ENCODE results near the gene GJB5. TPM values are rescaled to one million over a fixed set of nuclear protein-coding genes. Genes with fewer than 3 reads are reported as not detected.

Gene GJB5
- polyA plus RNA-seq, 6 donors from 2014 or later, result not detected

DNA sequence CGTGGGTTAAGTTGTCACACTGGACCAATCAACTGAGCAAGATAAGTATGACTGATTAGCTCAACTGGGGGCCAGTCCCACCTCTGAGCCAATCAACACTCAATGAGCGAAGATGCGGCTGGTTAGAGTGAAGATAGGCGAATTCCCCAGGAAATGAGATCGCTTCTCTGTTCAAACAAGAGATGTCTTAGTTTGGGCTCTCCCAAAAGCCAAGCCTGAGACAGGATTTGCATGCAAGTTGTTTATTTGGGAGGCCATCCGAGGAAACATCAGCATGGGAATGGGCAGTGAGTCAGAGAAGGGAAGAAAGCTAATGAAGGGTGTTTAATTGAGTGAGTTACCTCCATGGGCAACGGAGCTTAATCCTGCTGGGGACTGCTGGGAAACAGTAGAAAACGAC lies 4.9 kb upstream of the GJB5 start:
- ATAC-seq (ENCODE audit: low read depth in 2 of 2), result no peak
- Mint-ChIP-seq H3K9me3 (peaks cover 0 to 1% (median 0%) of the 10 kb centered on the region in 7 donors), H3K27ac (no peak overlapping the region), H3K27me3 (peaks cover 9 to 31% (median 27%) of the 10 kb centered on the region in 3 donors), H3K36me3 (no peaks in the 10 kb centered on the region), H3K4me1 (no peaks in the 10 kb centered on the region), H3K4me3 (no peak overlapping the region)
- DNase-seq, result no peak

DNA sequence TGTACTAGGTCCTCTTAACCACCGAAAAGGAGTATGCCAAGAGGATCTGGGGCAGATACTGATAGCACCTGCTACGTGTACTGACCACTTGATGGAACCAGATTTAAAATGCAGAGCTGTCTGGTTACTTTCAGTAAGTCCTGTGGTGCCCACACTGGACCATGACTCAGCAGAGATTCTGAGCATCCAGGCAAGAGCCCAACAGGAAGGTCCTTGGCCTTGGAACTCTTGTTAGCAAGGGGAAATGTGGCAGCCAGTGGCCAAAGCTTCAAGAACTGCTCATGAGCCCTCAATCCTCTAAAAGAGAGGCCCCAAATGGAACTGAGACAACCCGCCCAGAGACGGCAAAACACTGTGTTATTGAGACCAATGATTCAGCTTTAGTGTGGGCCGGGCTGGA lies 4.2 kb upstream of the GJB5 start:
- DNase-seq (no peak), ATAC-seq (ENCODE audit: low read depth in 2 of 2) (no peak)
- Mint-ChIP-seq H3K36me3 (no peaks in the 10 kb centered on the region), H3K27ac (no peak overlapping the region), H3K9me3 (peaks cover 0 to 1% (median 0%) of the 10 kb centered on the region in 7 donors), H3K27me3 (peaks cover 9 to 27% (median 25%) of the 10 kb centered on the region in 3 donors), H3K4me3 (no peak overlapping the region), H3K4me1 (no peaks in the 10 kb centered on the region)

DNA sequence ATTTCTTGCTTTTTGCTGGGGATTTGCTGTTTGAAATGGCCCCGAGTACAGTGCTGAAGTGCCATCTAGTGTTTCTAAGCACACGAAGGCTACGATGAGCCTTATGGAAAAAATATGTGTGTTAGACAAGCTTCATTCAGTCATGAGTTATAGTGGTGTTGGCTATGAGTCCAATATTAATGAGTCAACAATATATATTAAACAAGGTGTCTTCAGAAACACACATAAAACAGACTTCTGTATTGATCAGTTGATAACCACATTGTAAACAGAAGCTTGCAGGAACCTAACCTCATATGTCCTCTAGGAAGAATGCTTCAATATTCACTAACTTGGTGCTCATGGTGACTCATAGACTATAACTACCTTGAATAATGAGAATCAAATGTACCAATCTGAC lies 1.7 kb upstream of the GJB5 start:
- no peak for DNase-seq
- no peaks in the 10 kb centered on the region for H3K36me3 Mint-ChIP-seq
- ATAC-seq (ENCODE audit: low read depth in 2 of 2), result no peak
- H3K9me3 Mint-ChIP-seq, result peaks cover 0 to 3% (median 0%) of the 10 kb centered on the region in 7 donors
- H3K27ac Mint-ChIP-seq, result no peak overlapping the region
- no peak overlapping the region for H3K4me3 Mint-ChIP-seq
- peaks cover 13 to 19% (median 19%) of the 10 kb centered on the region in 3 donors for H3K27me3 Mint-ChIP-seq
- H3K4me1 Mint-ChIP-seq, result no peaks in the 10 kb centered on the region

DNA sequence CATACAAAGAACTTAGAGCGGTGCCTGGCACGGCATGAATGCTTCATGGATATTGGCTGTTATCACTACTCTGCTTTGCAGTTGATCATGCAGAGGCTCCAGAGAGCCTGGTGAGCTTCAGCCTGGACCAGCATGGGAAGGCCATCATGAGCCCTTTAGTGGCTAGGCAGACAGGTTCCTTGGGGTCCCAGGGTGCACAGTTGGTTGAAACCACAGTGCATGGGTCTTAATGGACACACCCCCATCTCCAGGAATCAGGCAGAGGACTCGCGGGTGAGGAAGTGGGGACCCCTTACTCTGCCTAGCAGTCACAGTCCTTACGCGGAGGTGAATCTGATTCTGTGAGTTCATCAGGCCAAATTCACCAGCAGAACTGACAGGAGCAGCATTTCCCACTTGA lies 1.1 kb downstream of the GJB5 start:
- Mint-ChIP-seq H3K4me3 (peak overlapping the region in 1 of 8 donors; percentile 77), H3K36me3 (no peaks in the 10 kb centered on the region), H3K4me1 (no peaks in the 10 kb centered on the region), H3K9me3 (peaks cover 0 to 3% (median 0%) of the 10 kb centered on the region in 7 donors), H3K27me3 (peaks cover 9 to 23% (median 18%) of the 10 kb centered on the region in 3 donors), H3K27ac (no peak overlapping the region)
- no peak for DNase-seq
- ATAC-seq (ENCODE audit: low read depth in 2 of 2), result no peak

DNA sequence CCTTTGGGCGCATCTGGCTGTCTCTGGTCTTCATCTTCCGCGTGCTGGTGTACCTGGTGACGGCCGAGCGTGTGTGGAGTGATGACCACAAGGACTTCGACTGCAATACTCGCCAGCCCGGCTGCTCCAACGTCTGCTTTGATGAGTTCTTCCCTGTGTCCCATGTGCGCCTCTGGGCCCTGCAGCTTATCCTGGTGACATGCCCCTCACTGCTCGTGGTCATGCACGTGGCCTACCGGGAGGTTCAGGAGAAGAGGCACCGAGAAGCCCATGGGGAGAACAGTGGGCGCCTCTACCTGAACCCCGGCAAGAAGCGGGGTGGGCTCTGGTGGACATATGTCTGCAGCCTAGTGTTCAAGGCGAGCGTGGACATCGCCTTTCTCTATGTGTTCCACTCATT lies 2.5 kb downstream of the GJB5 start:
- Mint-ChIP-seq H3K9me3 (peaks cover 0 to 3% (median 0%) of the 10 kb centered on the region in 7 donors), H3K4me3 (no peak overlapping the region), H3K36me3 (no peaks in the 10 kb centered on the region), H3K27ac (no peak overlapping the region), H3K4me1 (no peaks in the 10 kb centered on the region), H3K27me3 (peaks cover 9 to 26% (median 25%) of the 10 kb centered on the region in 3 donors)
- no peak for DNase-seq
- ATAC-seq (ENCODE audit: low read depth in 2 of 2), result no peak

DNA sequence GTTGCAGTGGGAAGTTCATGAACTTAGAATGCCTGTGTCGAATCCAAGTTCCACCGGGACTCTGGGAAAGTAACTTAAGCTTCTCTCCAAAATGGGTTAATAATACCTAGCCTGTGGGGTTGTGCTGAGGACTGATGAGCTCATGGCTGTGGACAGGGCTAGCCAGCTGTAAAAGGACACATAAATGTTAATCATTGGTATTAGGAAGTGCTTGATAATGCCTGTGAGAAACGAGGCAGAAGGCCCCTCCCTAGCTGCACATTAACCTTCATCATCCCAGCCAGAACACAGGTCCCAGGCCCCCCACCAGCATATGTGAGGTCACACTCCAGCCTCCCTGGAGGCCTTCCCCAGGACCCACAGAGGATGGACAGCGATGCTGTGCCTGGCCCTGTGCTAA lies 3.9 kb downstream of the GJB5 start:
- peaks cover 12 to 32% (median 30%) of the 10 kb centered on the region in 3 donors for H3K27me3 Mint-ChIP-seq

DNA sequence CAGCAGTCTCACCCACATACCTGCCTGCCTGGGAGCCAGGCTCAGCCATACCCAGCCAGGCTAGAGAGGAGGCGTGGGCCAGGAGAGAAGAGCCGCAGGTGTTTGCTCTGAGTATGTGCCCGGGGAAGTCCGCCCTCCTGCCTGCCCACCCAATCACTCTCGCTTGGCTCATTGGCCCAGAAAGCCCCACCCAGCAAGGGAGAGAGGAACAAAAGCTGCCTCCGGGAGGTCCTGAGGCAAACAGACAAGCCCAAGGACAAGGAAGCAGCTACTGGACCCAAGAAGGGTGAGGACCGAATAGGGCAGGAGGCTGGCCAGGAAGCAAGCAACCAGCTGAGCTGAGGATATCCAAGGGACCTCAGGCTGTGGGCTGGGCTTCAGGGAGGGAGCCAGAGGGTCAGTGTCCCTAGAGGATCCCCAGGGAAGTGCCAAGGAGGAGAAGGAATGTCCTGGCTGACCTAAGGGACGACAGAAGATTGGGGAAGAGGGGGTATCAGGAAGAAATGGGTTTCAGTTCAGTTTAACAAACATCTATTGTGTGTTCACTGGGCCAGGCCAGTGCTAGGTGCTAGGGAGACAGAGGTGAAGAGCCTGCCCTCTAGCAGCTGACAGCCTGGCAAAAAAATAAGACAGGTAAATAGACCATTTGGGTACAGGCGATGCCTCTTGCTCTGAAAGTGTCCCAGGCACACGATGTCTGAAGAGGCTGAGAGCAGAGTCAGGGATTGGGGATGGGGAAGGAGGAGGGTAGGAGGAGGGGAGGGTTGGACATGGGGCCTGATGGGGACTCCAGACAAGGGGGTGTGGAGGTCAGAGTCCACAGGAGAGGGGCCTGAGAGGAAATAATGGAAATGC lies 4.9 kb downstream of the GJB5 start, which contains the start of gene GJB4:
TSS of gene GJB4 (plus strand) at position 238 of the 855 bp plus-strand sequence. CDS start 1,515 bp downstream, outside the sequence.
- H3K27me3 Mint-ChIP-seq, result peaks cover 12 to 30% (median 26%) of the 10 kb centered on the region in 3 donors
- no peaks in the 10 kb centered on the region for H3K36me3 Mint-ChIP-seq
- H3K4me1 Mint-ChIP-seq, result no peaks in the 10 kb centered on the region
- H3K9me3 Mint-ChIP-seq, result peaks cover 0 to 3% (median 0%) of the 10 kb centered on the region in 7 donors
- no peak for ATAC-seq (ENCODE audit: low read depth in 2 of 2)
- peak within 1 kb of the TSS in 1 of 6 donors; percentile 7 for H3K27ac Mint-ChIP-seq
- H3K4me3 Mint-ChIP-seq, result no peak within 1 kb of the TSS
- no peak for DNase-seq

More for the DNA sequence above, 3.9 kb downstream of the GJB5 start:
- DNase-seq (no peak), ATAC-seq (ENCODE audit: low read depth in 2 of 2) (no peak)
- Mint-ChIP-seq H3K36me3 (no peaks in the 10 kb centered on the region), H3K4me3 (no peak overlapping the region), H3K9me3 (peaks cover 0 to 3% (median 0%) of the 10 kb centered on the region in 7 donors), H3K27ac (no peak overlapping the region), H3K4me1 (no peaks in the 10 kb centered on the region)

DNA sequence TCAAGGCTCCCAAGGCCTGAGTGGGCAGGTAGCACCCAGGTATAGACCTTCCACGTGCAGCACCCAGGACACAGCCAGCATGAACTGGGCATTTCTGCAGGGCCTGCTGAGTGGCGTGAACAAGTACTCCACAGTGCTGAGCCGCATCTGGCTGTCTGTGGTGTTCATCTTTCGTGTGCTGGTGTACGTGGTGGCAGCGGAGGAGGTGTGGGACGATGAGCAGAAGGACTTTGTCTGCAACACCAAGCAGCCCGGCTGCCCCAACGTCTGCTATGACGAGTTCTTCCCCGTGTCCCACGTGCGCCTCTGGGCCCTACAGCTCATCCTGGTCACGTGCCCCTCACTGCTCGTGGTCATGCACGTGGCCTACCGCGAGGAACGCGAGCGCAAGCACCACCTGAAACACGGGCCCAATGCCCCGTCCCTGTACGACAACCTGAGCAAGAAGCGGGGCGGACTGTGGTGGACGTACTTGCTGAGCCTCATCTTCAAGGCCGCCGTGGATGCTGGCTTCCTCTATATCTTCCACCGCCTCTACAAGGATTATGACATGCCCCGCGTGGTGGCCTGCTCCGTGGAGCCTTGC lies 6.4 kb downstream of the GJB5 start:
- H3K27me3 Mint-ChIP-seq, result peaks cover 12 to 30% (median 26%) of the 10 kb centered on the region in 3 donors
- H3K36me3 Mint-ChIP-seq, result no peaks in the 10 kb centered on the region
- no peak overlapping the region for H3K4me3 Mint-ChIP-seq
- H3K9me3 Mint-ChIP-seq, result peaks cover 0 to 3% (median 0%) of the 10 kb centered on the region in 7 donors
- no peak overlapping the region for H3K27ac Mint-ChIP-seq
- no peak for ATAC-seq (ENCODE audit: low read depth in 2 of 2)
- H3K4me1 Mint-ChIP-seq, result no peaks in the 10 kb centered on the region
- no peak for DNase-seq

DNA sequence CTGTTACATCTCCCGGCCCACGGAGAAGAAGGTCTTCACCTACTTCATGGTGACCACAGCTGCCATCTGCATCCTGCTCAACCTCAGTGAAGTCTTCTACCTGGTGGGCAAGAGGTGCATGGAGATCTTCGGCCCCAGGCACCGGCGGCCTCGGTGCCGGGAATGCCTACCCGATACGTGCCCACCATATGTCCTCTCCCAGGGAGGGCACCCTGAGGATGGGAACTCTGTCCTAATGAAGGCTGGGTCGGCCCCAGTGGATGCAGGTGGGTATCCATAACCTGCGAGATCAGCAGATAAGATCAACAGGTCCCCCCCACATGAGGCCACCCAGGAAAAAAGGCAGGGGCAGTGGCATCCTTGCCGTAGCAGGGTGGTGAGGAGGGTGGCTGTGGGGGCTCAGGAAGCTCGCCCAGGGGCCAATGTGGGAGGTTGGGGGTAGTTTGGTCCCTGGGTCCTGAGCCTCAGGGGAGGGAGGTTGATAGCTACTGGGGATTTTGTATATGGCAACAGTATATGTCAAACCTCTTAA lies 7.0 kb downstream of the GJB5 start:
- no peaks in the 10 kb centered on the region for H3K4me1 Mint-ChIP-seq
- peaks cover 12 to 30% (median 26%) of the 10 kb centered on the region in 3 donors for H3K27me3 Mint-ChIP-seq
- ATAC-seq (ENCODE audit: low read depth in 2 of 2) (no peak), DNase-seq (no peak)
- H3K9me3 Mint-ChIP-seq, result peaks cover 0 to 3% (median 0%) of the 10 kb centered on the region in 7 donors
- no peaks in the 10 kb centered on the region for H3K36me3 Mint-ChIP-seq
- no peak overlapping the region for H3K27ac Mint-ChIP-seq
- no peak overlapping the region for H3K4me3 Mint-ChIP-seq

DNA sequence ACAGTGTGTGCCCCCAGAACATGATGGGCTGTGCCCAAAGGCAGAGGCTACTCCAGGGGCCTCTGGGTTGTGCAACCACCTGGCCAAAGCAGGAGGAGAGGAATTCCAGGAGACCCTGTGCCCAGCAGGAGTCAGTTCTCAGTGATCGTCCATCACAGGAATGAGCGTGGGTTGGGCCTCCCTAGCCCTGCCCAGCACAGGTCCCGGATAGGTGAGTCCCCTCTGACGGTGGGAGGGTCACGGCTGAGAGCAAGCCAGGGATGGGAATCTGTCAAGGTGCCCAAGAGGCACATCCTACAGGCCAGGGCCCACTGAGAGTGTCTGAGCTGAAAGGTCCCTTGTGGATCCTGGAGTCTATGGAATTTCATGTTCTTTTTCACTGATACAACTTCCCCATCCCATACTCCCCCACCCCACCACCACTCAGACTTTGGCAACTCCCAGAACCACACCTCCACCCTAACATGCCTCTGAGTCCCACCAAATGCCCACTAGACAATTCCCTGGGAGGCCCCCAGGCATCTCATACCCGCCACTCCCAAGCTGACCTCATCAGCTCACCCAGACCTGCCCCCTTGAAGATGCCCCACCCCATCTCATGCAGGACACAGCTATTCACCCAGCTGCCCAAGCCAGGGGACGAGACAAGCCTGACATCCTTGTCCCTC lies 7.8 kb downstream of the GJB5 start:
- Mint-ChIP-seq H3K9me3 (peaks cover 0 to 3% (median 0%) of the 10 kb centered on the region in 7 donors), H3K4me1 (no peaks in the 10 kb centered on the region), H3K36me3 (no peaks in the 10 kb centered on the region), H3K27me3 (peaks cover 12 to 29% (median 26%) of the 10 kb centered on the region in 3 donors), H3K4me3 (no peak overlapping the region), H3K27ac (no peak overlapping the region)
- ATAC-seq (ENCODE audit: low read depth in 2 of 2) (no peak), DNase-seq (no peak)

DNA sequence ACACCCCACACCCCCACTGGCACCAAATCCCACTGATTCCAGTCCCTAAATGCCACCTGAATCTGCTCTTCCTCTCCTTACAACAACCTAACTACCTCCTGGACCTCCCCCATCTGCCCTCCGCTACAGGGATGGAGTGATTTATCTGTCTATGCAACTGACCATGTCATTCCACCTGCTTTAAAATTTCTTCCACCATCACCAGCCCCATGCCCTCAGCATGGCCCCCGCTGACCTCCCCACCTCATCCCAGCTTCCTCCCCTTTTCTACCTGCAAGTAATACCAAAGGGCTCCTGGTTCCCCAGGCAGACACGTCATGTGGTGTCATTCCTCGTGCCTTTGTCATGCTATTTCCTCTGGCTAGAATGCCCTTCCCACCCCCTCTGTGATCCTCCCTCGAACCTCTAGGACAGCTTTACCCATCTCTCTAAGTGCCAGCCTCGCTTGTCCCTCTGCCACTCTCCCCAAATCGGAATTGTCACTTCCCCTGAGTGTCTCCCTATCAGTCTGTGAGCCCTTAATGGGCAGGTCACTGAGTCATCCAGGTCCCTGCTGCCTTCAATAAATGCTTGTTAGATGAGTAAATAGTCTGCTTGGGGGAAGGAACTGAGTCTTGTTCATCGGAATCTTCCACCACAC lies 8.4 kb downstream of the GJB5 start:
- no peaks in the 10 kb centered on the region for H3K36me3 Mint-ChIP-seq
- peaks cover 8 to 26% (median 23%) of the 10 kb centered on the region in 3 donors for H3K27me3 Mint-ChIP-seq
- DNase-seq, result no peak
- no peak overlapping the region for H3K4me3 Mint-ChIP-seq
- ATAC-seq (ENCODE audit: low read depth in 2 of 2), result no peak
- H3K4me1 Mint-ChIP-seq, result no peaks in the 10 kb centered on the region
- H3K9me3 Mint-ChIP-seq, result no peaks in the 10 kb centered on the region
- no peak overlapping the region for H3K27ac Mint-ChIP-seq

DNA sequence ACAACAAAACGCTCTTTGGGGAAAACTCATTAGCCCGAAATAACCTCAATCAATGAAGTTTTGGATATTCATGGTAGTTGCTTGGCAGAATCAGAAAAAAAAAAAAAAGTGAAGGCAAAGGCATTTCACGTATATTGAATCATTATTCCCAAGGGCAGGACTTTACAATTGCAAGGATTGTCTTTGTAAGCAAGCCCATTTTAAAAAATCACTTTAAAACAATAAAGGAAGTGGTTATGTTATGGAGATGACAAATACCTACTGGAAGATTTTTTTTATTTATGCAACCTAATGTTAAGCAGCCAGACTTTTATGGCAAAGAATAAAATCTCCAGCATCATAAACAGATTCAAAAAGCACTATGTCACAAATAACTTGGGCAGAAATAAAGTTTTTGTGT lies 14.0 kb downstream of the GJB5 start:
- no peak overlapping the region for H3K27ac Mint-ChIP-seq
- H3K9me3 Mint-ChIP-seq, result no peaks in the 10 kb centered on the region
- H3K27me3 Mint-ChIP-seq, result no peaks in the 10 kb centered on the region
- H3K4me3 Mint-ChIP-seq, result no peak overlapping the region
- H3K4me1 Mint-ChIP-seq, result no peaks in the 10 kb centered on the region
- ATAC-seq (ENCODE audit: low read depth in 2 of 2) (no peak), DNase-seq (no peak)
- no peaks in the 10 kb centered on the region for H3K36me3 Mint-ChIP-seq

DNA sequence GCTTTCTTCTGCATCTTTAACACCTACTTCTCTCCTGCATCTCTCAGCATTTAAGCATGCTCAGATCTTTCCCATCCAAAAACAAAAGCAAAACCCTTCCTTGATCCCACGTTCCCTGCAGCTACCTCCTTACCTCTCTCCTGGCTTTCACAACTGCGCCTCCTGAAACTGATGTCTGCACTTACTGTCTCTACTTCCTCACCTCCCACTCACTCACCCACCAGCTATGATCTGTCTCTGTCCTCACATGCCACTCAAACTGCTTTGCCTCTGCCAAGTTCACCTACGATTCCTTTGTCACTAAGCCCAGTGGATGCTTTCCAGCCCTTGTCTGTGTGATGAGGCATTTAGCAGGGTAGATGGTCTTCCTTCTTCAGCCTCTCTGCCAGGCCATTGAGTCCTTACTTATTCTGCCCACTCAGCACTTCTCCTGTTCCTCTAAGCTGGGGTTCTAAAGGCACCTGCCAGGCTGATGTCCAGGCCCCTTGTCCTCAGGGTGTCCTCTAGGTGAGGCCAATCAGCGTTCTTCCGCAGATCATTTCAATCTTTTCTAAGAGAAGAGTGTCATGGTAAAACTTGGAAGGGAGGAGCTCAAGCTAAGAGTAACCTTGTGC lies 16.2 kb downstream of the GJB5 start:
- no peak for ATAC-seq (ENCODE audit: low read depth in 2 of 2)
- Mint-ChIP-seq H3K36me3 (no peaks in the 10 kb centered on the region), H3K4me1 (no peaks in the 10 kb centered on the region), H3K27ac (no peak overlapping the region), H3K9me3 (no peaks in the 10 kb centered on the region), H3K4me3 (no peak overlapping the region), H3K27me3 (no peaks in the 10 kb centered on the region)
- DNase-seq, result no peak
